ENCODE results near the gene STAC2. TPM values are rescaled to one million over a fixed set of nuclear protein-coding genes. Genes with fewer than 3 reads are reported as not detected.

The STAC2 gene
- polyA plus RNA-seq, 1 of the 3 experiments (the other 2 are of a cell fraction) = 0.07 TPM

DNA sequence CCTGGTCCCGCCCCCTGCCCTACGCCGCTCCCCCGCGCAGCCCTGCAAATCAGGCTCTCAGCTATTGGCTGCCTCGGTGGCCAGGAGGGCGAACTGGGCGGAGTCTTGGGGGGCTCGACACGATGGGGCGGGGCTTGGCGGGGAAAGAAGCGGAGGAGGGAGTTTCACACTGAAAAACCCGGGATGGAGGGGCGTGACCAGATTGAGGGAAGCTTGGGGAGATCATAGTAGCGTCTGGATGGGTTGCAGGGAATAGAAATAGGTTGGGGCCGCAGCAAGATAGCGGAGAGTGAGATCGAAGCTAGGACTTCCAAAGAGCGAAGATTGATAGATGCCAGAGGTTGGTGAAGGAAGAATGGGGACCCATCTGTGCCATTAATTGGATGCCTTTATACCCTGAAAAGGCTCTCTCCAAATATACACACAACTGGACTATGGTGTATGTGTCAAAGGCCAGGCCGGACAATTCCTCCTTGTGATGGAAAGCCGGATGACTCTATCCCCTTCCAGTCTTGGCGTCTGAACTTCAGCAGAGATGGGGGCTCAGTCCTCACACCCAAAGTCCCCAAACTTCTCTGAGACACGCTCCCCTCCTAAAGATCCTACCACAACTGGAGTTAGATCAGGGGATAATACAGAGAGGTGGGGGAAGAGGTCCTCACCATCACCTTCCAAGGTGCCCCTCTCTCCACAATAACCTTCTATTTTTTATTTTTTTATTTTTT lies 376 bp upstream of the STAC2 start:
- ChIA-PET POLR2A (interaction anchor here (0.6 to 1.2 kb wide), 4 partner anchors 10 to 372 kb away, joined by 3 to 6 read pairs (median 3); partner anchors contain the start of genes RPL19 and RPL23), CTCF (interaction anchor here (0.8 to 14.3 kb wide), 6 partner anchors 9 to 45 kb away, joined by 3 to 207 read pairs (median 5); no protein-coding TSS in a partner anchor)
- H2AFZ ChIP-seq (ENCODE audit: low read depth) = no peak overlapping the region
- H3K79me2 ChIP-seq (ENCODE audit: insufficient read depth) = no peaks in the 10 kb centered on the region
- DNase-seq = peak; percentile 98
- peak overlapping the region; percentile 70 for H3K4me2 ChIP-seq
- H3K9me2 ChIP-seq = no peaks in the 10 kb centered on the region
- no peaks in the 10 kb centered on the region for H3K36me3 ChIP-seq (replicated peaks in 1 of 2; ENCODE audit: control insufficient read depth in 1 of 2, insufficient read depth in 2 of 2, low read length in 1 of 2)
- TF ChIP-seq MXI1 (IDR thresholded peaks at IDR 0.05; ENCODE audit: low read depth, low read length) (no peak), POLR2AphosphoS5 (IDR thresholded peaks at IDR 0.05; ENCODE audit: low read depth, low read length) (no peak), YY1 (IDR thresholded peaks at IDR 0.05; ENCODE audit: low read depth) (no peak), NRF1 (IDR thresholded peaks at IDR 0.05; ENCODE audit: low read depth, low read length) (peak; percentile 60)
- peaks cover 8 to 14% of the 10 kb centered on the region in 2 experiments; a peak in 2 of 4 replicates for H3K4me1 ChIP-seq (ENCODE audit: control insufficient read depth in 1 of 2, insufficient read depth in 2 of 2, low read depth in 1 of 2, low read length in 1 of 2)
- H4K20me1 ChIP-seq (ENCODE audit: insufficient read depth) = no peaks in the 10 kb centered on the region
- H3K9ac ChIP-seq = no peak overlapping the region
- peak overlapping the region; percentile 50 to 55 for H3K4me3 ChIP-seq (ENCODE audit: low read depth in 2 of 2, low read length in 1 of 2)
- WGBS (ENCODE audit: low lambda C conversion rate) = 11% methylated on average over 22 of the region's 24 CpGs
- peaks cover 6% of the 10 kb centered on the region for H3F3A ChIP-seq (replicated peaks; ENCODE audit: insufficient read depth)
- no peaks in the 10 kb centered on the region for H3K9me3 ChIP-seq
- H3K27me3 ChIP-seq (ENCODE audit: insufficient read depth) = no peaks in the 10 kb centered on the region
- no peak overlapping the region for H3K27ac ChIP-seq (ENCODE audit: low read depth in 2 of 2, low read length in 1 of 2)

DNA sequence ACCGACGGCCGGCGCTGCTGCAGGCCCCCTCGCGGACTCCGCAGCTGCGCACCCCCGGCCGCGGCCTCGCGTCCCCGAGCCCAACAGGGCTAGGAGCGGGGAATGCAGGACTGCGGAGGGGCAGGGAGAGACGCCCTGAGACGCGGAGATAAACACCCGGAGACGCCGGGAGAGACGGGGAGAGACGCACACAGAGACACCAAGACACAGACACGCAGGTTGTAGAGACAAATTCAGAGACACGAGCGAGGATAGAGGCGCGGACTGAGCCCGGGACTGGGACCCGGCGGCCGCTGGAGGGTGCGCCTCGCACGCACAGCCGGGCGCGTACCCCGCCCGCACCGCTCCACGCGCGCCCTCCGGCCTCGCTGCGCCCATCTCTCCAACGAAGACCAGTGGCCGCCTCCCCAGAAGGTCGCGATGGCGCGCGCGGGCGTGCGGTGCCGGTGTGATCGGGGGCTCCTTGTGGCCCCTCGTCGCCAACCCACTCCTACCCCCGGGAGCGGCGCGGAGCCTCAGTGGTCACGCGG lies 902 bp downstream of the STAC2 start:
- Histone ChIP-seq H3F3A (replicated peaks; ENCODE audit: insufficient read depth) (peaks cover 6% of the 10 kb centered on the region), H4K20me1 (ENCODE audit: insufficient read depth) (no peaks in the 10 kb centered on the region), H2AFZ (ENCODE audit: low read depth) (no peak overlapping the region), H3K9me3 (no peaks in the 10 kb centered on the region), H3K4me1 (ENCODE audit: control insufficient read depth in 1 of 2, insufficient read depth in 2 of 2, low read depth in 1 of 2, low read length in 1 of 2) (peaks cover 8 to 9% of the 10 kb centered on the region in 2 experiments; a peak in 2 of 4 replicates), H3K79me2 (ENCODE audit: insufficient read depth) (no peaks in the 10 kb centered on the region), H3K36me3 (replicated peaks in 1 of 2; ENCODE audit: control insufficient read depth in 1 of 2, insufficient read depth in 2 of 2, low read length in 1 of 2) (no peaks in the 10 kb centered on the region), H3K27ac (ENCODE audit: low read depth in 2 of 2, low read length in 1 of 2) (no peak overlapping the region), H3K4me3 (ENCODE audit: low read depth in 2 of 2, low read length in 1 of 2) (peak overlapping the region; percentile 50 to 55; a peak in 3 of 4 replicates), H3K9ac (no peak overlapping the region), H3K4me2 (peak overlapping the region; percentile 70), H3K27me3 (ENCODE audit: insufficient read depth) (no peaks in the 10 kb centered on the region), H3K9me2 (no peaks in the 10 kb centered on the region)
- WGBS (ENCODE audit: low lambda C conversion rate) = 37% methylated on average over 28 of the region's 68 CpGs
- POLR2A ChIA-PET = no interaction called here
- DNase-seq = peak; percentile 69
- CTCF ChIA-PET = interaction anchor here (1.9 to 3.9 kb wide), 2 partner anchors 11 to 19 kb away, joined by 8 to 31 read pairs; no protein-coding TSS in a partner anchor
- no peak for TF ChIP-seq SIN3A (IDR thresholded peaks at IDR 0.05; ENCODE audit: borderline replicate concordance, low read depth, low read length)
- no peak for TF ChIP-seq POLR2AphosphoS5 (IDR thresholded peaks at IDR 0.05; ENCODE audit: low read depth, low read length)
- no peak for TF ChIP-seq FOXM1 (IDR thresholded peaks at IDR 0.05; ENCODE audit: low read depth)
- TF ChIP-seq JUND (IDR thresholded peaks at IDR 0.05) = no peak
- TF ChIP-seq FOXJ3 (CRISPR knock-in tag; IDR thresholded peaks at IDR 0.05) = no peak
- no peak for TF ChIP-seq CHD2 (IDR thresholded peaks at IDR 0.05; ENCODE audit: low read length, partially characterized antibody)
- no peak for TF ChIP-seq TCF12 (IDR thresholded peaks at IDR 0.05)
- no peak for TF ChIP-seq MEF2A (IDR thresholded peaks at IDR 0.05; ENCODE audit: borderline replicate concordance, low read depth)
- TF ChIP-seq, protein P1, sequence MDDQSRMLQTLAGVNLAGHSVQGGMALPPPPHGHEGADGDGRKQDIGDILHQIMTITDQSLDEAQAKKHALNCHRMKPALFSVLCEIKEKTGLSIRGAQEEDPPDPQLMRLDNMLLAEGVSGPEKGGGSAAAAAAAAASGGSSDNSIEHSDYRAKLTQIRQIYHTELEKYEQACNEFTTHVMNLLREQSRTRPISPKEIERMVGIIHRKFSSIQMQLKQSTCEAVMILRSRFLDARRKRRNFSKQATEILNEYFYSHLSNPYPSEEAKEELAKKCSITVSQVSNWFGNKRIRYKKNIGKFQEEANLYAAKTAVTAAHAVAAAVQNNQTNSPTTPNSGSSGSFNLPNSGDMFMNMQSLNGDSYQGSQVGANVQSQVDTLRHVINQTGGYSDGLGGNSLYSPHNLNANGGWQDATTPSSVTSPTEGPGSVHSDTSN (IDR thresholded peaks at IDR 0.05) = no peak
- TF ChIP-seq FOSL2 (IDR thresholded peaks at IDR 0.05; ENCODE audit: borderline replicate concordance, low read depth) = no peak
- no peak for TF ChIP-seq ELF1 (IDR thresholded peaks at IDR 0.05)
- TF ChIP-seq, protein P2, sequence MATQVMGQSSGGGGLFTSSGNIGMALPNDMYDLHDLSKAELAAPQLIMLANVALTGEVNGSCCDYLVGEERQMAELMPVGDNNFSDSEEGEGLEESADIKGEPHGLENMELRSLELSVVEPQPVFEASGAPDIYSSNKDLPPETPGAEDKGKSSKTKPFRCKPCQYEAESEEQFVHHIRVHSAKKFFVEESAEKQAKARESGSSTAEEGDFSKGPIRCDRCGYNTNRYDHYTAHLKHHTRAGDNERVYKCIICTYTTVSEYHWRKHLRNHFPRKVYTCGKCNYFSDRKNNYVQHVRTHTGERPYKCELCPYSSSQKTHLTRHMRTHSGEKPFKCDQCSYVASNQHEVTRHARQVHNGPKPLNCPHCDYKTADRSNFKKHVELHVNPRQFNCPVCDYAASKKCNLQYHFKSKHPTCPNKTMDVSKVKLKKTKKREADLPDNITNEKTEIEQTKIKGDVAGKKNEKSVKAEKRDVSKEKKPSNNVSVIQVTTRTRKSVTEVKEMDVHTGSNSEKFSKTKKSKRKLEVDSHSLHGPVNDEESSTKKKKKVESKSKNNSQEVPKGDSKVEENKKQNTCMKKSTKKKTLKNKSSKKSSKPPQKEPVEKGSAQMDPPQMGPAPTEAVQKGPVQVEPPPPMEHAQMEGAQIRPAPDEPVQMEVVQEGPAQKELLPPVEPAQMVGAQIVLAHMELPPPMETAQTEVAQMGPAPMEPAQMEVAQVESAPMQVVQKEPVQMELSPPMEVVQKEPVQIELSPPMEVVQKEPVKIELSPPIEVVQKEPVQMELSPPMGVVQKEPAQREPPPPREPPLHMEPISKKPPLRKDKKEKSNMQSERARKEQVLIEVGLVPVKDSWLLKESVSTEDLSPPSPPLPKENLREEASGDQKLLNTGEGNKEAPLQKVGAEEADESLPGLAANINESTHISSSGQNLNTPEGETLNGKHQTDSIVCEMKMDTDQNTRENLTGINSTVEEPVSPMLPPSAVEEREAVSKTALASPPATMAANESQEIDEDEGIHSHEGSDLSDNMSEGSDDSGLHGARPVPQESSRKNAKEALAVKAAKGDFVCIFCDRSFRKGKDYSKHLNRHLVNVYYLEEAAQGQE (IDR thresholded peaks at IDR 0.05; ENCODE audit: low read depth, low read length) = no peak
- TF ChIP-seq EP300 (IDR thresholded peaks at IDR 0.05; ENCODE audit: borderline replicate concordance in 1 of 2, low read depth in 1 of 2, low read length in 1 of 2) = no peak
- TF ChIP-seq RFX5 (IDR thresholded peaks at IDR 0.05; ENCODE audit: low read length) = no peak
- no peak for TF ChIP-seq YY1 (IDR thresholded peaks at IDR 0.05; ENCODE audit: low read depth)
- TF ChIP-seq, protein P3, sequence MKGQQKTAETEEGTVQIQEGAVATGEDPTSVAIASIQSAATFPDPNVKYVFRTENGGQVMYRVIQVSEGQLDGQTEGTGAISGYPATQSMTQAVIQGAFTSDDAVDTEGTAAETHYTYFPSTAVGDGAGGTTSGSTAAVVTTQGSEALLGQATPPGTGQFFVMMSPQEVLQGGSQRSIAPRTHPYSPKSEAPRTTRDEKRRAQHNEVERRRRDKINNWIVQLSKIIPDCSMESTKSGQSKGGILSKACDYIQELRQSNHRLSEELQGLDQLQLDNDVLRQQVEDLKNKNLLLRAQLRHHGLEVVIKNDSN (IDR thresholded peaks at IDR 0.05; ENCODE audit: borderline replicate concordance, low read depth) = no peak

Measured in SK-N-SH (cell line).